Measurements from ENCODE around the gene CNTNAP2.

The CNTNAP2 gene

DNA sequence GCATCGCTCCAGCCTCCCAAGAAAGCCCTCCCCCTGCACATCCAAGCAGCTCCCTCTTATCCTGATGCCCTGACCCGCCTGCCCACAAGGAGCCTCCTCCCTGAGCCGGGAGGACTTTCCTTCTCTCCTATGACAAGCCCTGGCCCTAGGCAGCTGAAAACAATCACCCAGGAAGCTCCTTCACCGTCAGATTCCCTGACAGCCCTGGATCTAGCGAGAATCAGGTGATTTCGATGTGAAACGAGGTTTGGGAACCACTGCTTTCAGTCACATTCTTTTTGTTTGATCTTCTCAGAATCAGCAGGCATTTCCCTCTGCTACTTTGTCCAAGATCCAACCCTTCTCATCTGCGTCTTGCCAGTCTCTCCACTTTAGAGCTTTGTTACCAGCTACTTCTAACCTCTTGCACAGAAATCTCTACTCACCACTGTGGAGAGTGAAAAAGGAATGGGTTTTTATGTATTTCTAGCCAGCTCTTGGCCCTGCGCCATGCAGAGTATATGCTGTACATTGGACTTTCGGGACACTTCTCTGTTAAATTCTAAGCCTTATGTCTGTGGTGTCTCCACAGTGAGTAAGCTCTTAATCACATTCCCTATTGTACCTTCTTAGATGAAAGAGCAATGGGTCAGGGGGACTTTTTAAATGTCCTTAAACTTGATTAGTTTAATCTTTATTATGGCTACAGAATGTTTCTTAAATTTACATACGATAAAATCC lies 2220.8 kb downstream of the CNTNAP2 start:
- no peak for DNase-seq

DNA sequence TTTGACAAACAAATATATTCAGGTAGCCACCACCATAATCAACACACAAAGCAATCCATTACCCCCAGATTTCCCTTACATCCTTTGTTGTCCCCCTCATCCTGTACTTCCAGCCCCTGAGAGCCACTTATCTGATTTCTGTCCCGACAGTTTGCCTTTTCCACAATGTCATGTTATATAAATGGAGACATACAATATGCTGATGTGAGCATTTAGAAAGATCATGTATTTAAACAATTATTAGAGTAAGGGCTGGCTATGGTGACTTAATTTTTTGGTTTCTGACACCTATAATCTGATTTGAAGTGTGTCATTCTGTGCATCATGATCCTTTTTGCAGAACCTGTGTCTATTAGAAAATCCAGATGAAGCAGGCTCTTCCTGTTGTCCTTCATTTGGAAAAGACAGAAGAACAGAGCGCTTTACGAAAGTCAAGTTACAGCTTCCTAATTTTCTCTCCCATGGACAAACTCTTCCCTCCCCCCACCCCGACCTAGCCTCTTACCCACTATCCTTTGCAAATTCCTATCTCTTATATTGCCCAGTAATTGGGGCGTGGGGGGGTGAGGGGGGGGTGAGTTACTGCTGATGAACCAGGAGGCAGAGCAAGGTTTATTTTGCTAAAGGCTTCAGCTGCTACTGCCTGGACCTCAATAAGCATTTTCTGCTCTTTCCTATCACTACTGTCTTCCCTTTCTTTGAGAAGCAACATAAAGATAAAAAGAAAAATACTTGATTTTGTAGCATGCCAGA lies 2221.6 kb downstream of the CNTNAP2 start:
- DNase-seq = no peak

DNA sequence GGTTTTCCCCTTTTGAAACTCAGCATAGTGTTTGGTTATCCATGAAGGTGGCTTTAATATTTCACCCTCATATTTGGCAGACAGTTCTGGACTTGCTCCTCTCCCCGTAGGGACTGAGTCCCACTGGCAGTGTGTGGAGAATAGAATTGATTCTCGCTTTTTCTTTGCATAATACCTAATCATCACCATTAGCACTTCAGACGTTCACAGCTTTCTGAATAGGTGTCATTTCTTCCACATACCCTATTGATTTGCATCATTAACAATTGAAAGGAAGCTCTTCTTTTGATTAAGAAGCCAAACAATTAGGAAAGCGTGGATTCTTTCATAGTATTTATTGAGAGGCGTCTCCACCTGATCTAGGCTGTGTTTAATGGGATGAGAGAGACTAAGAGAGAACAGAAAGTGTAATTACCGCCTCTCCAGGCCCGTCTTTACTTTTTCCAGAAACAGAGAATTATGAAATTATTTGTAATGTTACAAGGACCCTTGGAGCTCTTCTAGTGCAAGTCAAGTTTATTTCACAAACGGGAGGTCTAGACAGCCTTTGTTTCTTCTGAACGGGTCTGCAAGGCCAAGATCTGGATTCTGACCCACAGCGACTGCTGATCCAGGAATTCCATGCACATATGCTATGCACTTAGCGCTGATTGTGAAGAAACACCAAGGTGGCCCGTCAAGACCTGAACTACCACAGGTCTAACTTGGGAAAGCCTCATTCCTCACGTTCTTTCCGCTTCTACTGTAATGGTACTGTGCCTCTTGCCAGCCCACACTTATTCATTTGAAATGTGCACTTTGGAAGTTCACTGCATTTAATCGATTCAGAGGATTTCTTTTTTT lies 2224.1 kb downstream of the CNTNAP2 start:
- no peak for DNase-seq

DNA sequence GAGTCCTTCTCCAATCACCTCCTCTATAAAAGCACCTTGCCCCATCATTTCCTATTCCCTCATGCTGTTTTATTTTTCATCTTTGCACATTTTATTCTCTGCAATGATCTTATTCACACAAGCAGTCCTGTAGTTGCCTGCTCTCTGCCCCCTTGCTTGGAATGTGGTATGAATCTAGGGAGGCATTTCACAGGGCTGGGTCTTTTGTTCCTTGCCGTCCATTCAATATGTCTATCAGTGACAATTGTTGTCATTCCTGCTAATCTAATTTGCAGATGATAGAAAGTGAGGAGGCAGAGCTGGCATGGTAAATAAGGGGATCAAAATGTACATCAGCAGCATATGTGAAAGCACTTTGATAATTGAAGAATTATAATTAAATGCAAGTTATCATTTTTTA lies 2227.8 kb downstream of the CNTNAP2 start:
- no peak for DNase-seq

- DNase-seq = no peak
These were observed 2231.4 kb downstream of the CNTNAP2 start for GRCh38 chr7:148347981-148348380.

DNA sequence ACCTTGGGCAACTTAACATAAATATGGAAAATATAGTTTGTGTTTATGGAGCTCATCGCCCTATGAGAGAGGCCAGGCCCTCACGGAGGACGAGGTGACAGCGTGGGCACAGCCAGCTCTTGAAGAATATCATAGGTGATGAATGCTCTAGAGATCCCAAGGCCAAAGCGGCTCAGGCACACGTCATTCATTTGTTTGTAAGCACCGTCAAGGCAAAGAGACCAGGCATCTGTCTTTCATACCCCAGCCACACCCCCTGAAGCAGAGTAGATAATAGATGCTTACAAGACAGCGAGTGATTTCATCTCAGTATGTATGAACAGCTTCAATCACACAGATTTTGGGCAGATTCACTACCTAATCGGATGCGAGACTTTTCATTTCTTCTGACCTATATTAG lies 2231.9 kb downstream of the CNTNAP2 start:
- no peak for DNase-seq

DNA sequence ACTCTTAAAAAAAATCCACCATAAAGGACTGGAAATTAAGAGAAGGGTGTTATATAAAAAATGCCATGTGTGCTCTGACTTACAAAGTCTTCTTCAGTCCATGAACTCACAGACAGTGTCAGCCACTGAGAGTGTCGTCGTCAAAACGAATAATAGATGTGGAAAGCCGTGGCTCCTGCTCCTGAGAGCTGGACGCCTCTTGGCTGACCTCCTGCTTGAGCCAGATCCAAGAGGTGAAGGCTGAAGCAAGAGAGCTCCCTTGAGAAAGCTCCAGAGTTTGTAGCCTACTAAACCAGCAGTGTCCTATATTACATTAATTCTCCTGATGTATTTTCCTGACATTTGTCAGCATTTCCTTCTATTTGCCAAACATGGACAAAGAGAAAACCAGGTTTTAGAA lies 2239.7 kb downstream of the CNTNAP2 start:
- DNase-seq = peak; percentile 84

DNA sequence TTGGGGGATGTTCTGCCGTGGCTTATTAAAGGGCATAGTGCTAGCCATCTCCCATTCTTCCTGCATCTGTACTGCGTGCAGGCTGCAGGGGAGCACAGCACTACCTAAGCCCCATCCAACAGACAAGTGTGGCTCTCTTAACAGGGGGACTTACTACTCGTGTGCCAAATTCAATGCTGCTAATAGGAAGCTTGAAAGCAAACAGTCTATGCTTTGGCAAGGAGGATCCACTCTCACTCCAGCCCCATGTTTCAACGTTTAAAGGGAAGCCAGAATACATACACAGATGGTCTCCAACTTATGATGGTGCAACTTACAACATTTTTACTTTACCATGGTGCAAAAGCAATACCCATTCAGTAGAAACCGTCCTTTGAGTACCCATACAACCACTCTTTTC lies 2245.9 kb downstream of the CNTNAP2 start:
- DNase-seq = no peak

DNA sequence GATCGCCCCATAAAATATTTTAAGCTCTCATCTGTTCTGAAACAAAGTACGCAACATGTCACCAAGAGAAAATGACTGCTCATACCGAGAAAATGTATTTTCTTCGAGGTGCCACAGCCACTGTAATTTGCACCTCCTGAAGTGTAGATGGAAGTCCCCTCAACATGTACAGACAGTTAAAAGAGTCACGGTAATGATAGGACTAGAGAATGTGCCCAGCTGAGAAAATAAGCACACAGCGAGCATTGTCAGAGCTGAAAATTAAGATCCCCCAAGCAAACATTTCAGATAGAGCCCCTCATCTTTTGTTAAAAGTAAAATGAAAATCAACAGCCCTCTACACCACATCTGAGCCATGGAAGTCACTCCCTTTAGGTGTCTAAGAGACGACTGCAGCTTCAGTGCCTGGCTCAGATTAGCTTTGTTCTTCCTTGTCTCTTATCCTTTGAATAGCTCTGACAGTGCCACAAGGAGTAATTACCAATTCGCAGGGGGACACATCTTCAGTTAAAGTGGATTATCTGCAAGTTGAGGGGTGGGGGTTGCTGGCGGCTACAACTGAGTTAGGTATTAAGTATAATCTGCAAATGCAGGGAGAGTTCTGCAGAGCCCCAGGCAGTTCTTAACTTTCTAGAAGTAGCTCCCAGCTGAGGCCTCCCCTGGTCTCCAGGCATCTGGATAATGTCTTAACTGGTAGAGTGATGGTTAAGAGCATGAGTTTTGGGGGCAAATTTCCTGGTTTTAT lies 2251.3 kb downstream of the CNTNAP2 start:
- DNase-seq = no peak

- no peak for DNase-seq
These were observed 2252.0 kb downstream of the CNTNAP2 start for GRCh38 chr7:148368562-148368961.

- DNase-seq = no peak
These were observed 2254.8 kb downstream of the CNTNAP2 start for GRCh38 chr7:148371280-148371937.

GRCh38 chr7:148374396-148375259 lies 2258.0 kb downstream of the CNTNAP2 start:
- no peak for DNase-seq

- no peak for DNase-seq
These were observed 2263.1 kb downstream of the CNTNAP2 start for GRCh38 chr7:148379677-148380076.

- no peak for DNase-seq
These were observed 2264.2 kb downstream of the CNTNAP2 start for GRCh38 chr7:148380596-148381419.

DNA sequence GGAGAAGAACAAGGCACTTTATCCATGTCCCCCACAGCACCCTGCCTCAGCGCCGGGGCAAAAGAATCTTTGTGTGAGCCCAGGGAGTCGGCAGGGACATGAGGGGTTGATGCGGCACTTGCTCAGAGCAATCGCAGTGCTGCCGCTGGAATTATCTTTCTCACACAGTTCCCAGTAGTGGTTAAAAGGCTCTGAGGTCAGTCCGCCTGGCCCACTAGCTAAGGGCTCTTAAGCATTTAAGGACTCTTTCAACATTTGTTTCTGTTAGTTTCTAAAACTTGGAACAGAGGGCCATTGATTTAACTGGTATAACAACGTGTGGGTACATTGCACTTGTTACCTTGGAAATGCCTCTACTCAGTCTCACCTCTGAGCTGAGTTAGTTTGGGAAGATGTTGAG lies 2266.0 kb downstream of the CNTNAP2 start:
- DNase-seq = no peak

DNA sequence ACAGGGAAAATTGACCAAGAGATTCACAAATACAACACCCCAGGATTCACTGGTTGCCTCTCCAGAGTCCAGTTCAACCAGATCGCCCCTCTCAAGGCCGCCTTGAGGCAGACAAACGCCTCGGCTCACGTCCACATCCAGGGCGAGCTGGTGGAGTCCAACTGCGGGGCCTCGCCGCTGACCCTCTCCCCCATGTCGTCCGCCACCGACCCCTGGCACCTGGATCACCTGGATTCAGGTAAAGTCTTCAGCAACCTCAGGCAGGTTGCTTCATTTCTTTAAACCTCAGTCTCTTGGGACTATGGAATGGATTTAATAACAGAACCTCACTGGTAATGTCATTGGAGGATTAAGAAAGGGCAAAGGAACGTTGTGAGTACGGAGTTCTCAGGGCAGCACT lies 2267.1 kb downstream of the CNTNAP2 start:
- DNase-seq = no peak

DNA sequence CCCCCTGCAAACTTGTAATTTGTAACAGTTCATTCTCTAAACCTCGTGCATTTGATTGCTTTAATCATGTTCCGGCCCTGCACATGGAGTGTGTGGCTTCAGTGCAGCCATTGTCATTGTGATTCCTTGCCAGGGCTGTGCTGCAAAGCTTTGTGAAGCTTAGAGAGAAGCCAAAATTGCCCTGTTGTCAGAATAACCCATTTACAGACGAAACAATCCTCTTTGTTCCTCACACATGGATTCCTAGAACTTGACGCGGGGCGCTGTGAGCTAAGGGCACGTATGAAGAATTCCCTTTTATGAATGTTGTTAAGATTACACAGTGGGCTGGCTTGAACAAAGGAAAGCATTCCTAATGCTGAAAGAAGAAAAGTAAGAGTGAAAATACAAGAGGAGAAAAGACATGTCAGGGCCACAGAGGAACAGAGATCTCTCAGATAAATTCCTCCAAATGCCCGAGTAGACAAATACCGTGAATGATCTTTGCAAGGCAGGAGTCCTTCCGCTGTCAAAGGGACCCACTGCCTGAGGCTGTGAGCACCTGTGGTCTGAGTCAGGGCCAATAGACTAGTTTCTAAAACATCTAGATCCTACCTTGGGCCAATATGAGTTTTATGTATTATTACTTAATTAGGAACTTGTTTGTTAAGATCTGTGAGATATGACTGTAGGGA lies 2268.5 kb downstream of the CNTNAP2 start:
- no peak for DNase-seq

GRCh38 chr7:148390381-148390780 lies 2273.8 kb downstream of the CNTNAP2 start:
- DNase-seq = no peak

GRCh38 chr7:148391591-148391990 lies 2275.0 kb downstream of the CNTNAP2 start:
- no peak for DNase-seq

- no peak for DNase-seq
These were observed 2278.0 kb downstream of the CNTNAP2 start for GRCh38 chr7:148394582-148394981.

Data from right forelimb (tissue), 1 donor.